OCI-LY3 (cell line): ENCODE measurements around the gene PDE7B.

Source experiments
- H2AFZ ChIP-seq: fragments of 200-600, 300-600 bp; shearing (Covaris generic); 2 replicates; pipeline ENCODE4 v1.6.0; 2014; ENCODE audit warnings: antibody characterized with exemption, low read depth, low read length
- H3K27ac ChIP-seq: fragments of 200-600, 300-600 bp; sonication (generic); 2 replicates; pipeline ENCODE4 v1.5.1; 2014; ENCODE audit warnings: mild to moderate bottlenecking, low read length, moderate library complexity, mixed read lengths
- H3K27me3 ChIP-seq: fragments of 200-600, 300-600 bp; sonication (generic); 2 replicates; pipeline ENCODE4 v1.6.1; 2014; ENCODE audit warnings: low read depth, low read length, mixed read lengths
- H3K36me3 ChIP-seq: fragments of 200-600, 300-600 bp; sonication (generic); replicated peaks from 2 replicates; pipeline ENCODE3; 2014; ENCODE audit warnings: low read depth, low read length, mixed read lengths
- H3K4me1 ChIP-seq: fragments of 300-600, 200-600 bp; sonication (generic); 2 replicates; pipeline ENCODE4 v1.6.1; 2014; ENCODE audit warnings: low read length, mixed read lengths
- H3K4me2 ChIP-seq: fragments of 200-600, 300-600 bp; sonication (generic); 2 replicates; pipeline ENCODE4 v1.6.1; 2014; ENCODE audit warnings: low read length, mixed read lengths
- H3K4me3 ChIP-seq: fragments of 300-600, 200-600 bp; sonication (generic); 2 replicates; pipeline ENCODE4 v1.5.1; 2014; ENCODE audit warnings: antibody characterized with exemption, mild to moderate bottlenecking, low read length, moderate library complexity
- H3K79me2 ChIP-seq: fragments of 300-600, 200-600 bp; shearing (Covaris generic); 2 replicates; pipeline ENCODE4 v1.6.1; 2014; ENCODE audit warnings: mild to moderate bottlenecking, low read length, mixed read lengths
- H3K9ac ChIP-seq: fragments of 300-600, 200-600 bp; shearing (Covaris generic); 2 replicates; pipeline ENCODE4 v1.6.0; 2014; ENCODE audit warnings: mild to moderate bottlenecking, low read length, moderate library complexity
- H3K9me3 ChIP-seq: fragments of 200-600, 300-600 bp; shearing (Covaris generic); 2 replicates; pipeline ENCODE4 v1.6.1; 2014; ENCODE audit warnings: low read length, mixed read lengths; ENCODE audit not compliant: insufficient read depth
- H4K20me1 ChIP-seq: fragments of 200-600, 300-600 bp; sonication (generic); 2 replicates; pipeline ENCODE4 v1.6.1; 2016; ENCODE audit warnings: low read length, mixed read lengths; ENCODE audit not compliant: insufficient read depth
- CTCF ChIP-seq: fragments of 200-600, 300-600 bp; sonication (generic); IDR thresholded peaks from 2 replicates; pipeline ENCODE4 v1.5.1; 2014; ENCODE audit warnings: antibody characterized with exemption, low read length, low read depth
- EZH2phosphoT487 ChIP-seq: fragments of 200-600 bp; shearing (Covaris generic); IDR thresholded peaks from 2 replicates; pipeline ENCODE4 v1.6.1; 2018; ENCODE audit warnings: antibody characterized with exemption, mixed run types, low read depth

The PDE7B gene

GRCh38 chr6:135910790-135911618 lies 59.5 kb downstream of the PDE7B start:
- peaks cover 12% of the 10 kb centered on the region for H3K4me1 ChIP-seq
- no peak overlapping the region for H3K27ac ChIP-seq
- H3K4me3 ChIP-seq: no peak overlapping the region
- no peaks in the 10 kb centered on the region for H3K36me3 ChIP-seq
- no peak for TF ChIP-seq CTCF
- TF ChIP-seq EZH2phosphoT487: no peak
- H3K79me2 ChIP-seq: no peaks in the 10 kb centered on the region
- no peaks in the 10 kb centered on the region for H3K9me3 ChIP-seq
- no peak overlapping the region for H3K9ac ChIP-seq
- H3K4me2 ChIP-seq: no peak overlapping the region
- H2AFZ ChIP-seq: no peak overlapping the region
- no peaks in the 10 kb centered on the region for H3K27me3 ChIP-seq
- no peaks in the 10 kb centered on the region for H4K20me1 ChIP-seq

GRCh38 chr6:135913785-135914184 lies 62.3 kb downstream of the PDE7B start:
- Histone ChIP-seq H4K20me1 (no peaks in the 10 kb centered on the region), H3K27me3 (no peaks in the 10 kb centered on the region), H3K4me1 (no peaks in the 10 kb centered on the region), H3K36me3 (no peaks in the 10 kb centered on the region), H2AFZ (no peak overlapping the region), H3K4me2 (no peak overlapping the region), H3K79me2 (no peaks in the 10 kb centered on the region), H3K27ac (no peak overlapping the region), H3K9me3 (no peaks in the 10 kb centered on the region), H3K4me3 (no peak overlapping the region), H3K9ac (no peak overlapping the region)
- TF ChIP-seq EZH2phosphoT487 (no peak), CTCF (no peak)

- no peaks in the 10 kb centered on the region for H3K36me3 ChIP-seq
- H3K9me3 ChIP-seq: no peaks in the 10 kb centered on the region
- TF ChIP-seq CTCF (no peak), EZH2phosphoT487 (no peak)
- H3K79me2 ChIP-seq: no peaks in the 10 kb centered on the region
- H3K27me3 ChIP-seq: no peaks in the 10 kb centered on the region
- peaks cover 7% of the 10 kb centered on the region for H3K4me1 ChIP-seq
- H2AFZ ChIP-seq: no peak overlapping the region
- no peaks in the 10 kb centered on the region for H4K20me1 ChIP-seq
- no peak overlapping the region for H3K4me2 ChIP-seq
- no peak overlapping the region for H3K9ac ChIP-seq
- no peak overlapping the region for H3K27ac ChIP-seq
- H3K4me3 ChIP-seq: no peak overlapping the region
Observed at GRCh38 chr6:135919026-135919425, 67.5 kb downstream of the PDE7B start.

- no peaks in the 10 kb centered on the region for H4K20me1 ChIP-seq
Observed at GRCh38 chr6:135920689-135921088, 69.2 kb downstream of the PDE7B start.

More at GRCh38 chr6:135920689-135921088, 69.2 kb downstream of the PDE7B start:
- Histone ChIP-seq H3K9ac (no peak overlapping the region), H3K36me3 (no peaks in the 10 kb centered on the region), H3K27me3 (no peaks in the 10 kb centered on the region), H3K79me2 (no peaks in the 10 kb centered on the region), H3K4me1 (peaks cover 7% of the 10 kb centered on the region), H3K9me3 (no peaks in the 10 kb centered on the region), H2AFZ (no peak overlapping the region), H3K27ac (no peak overlapping the region), H3K4me2 (no peak overlapping the region), H3K4me3 (no peak overlapping the region)
- TF ChIP-seq EZH2phosphoT487 (no peak), CTCF (no peak)
